Activated T-cell treated with anti-CD3 and anti-CD28 coated beads, Interleukin-2, amount 50 U/mL, for 4 hours (primary cell): Measurements from ENCODE around the gene PTPRH. TPM values are rescaled to one million over a fixed set of nuclear protein-coding genes. Genes with fewer than 3 reads are reported as not detected.
"Not testable (repeated sequence)": the region's sequence is repeated elsewhere in the genome, so short reads cannot be mapped to it uniquely, and the experiment has no call there.

Experiments
- ATAC-seq, 2 donors: fragments of 200-7000 bp; cut with Tn5 transposase; one replicate each; pipeline ENCODE4 v1.10.0; 2021
- DNase-seq: peaks from one replicate; pipeline ENCODE4 v3.0.0-alpha.2; 2020
- H3K27me3 Mint-ChIP-seq: one replicate; pipeline ENCODE4 v1.8.0; 2021; ENCODE audit warnings: low read depth, mixed read lengths
- H3K36me3 Mint-ChIP-seq: one replicate; pipeline ENCODE4 v1.8.0; 2022; ENCODE audit warnings: mixed read lengths; ENCODE audit not compliant: insufficient read depth
- H3K4me1 Mint-ChIP-seq: one replicate; pipeline ENCODE4 v1.8.0; 2021; ENCODE audit warnings: low read depth, mixed read lengths
- H3K4me3 Mint-ChIP-seq: one replicate; pipeline ENCODE4 v1.8.0; 2021; ENCODE audit warnings: mild to moderate bottlenecking, moderate library complexity, mixed read lengths
- H3K9me3 Mint-ChIP-seq: one replicate; pipeline ENCODE4 v1.8.0; 2021; ENCODE audit warnings: mixed read lengths
- total RNA-seq, 3 donors: library from RNA; stranded (reverse); gene quantifications; one replicate each; pipeline ENCODE4 v1.2.1, GENCODE V29; 2021

Gene PTPRH
- total RNA-seq, 3 donors from 2014 or later: 0.11 to 0.38 (median 0.11) TPM

GRCh38 chr19:55224038-55224665 lies 14.9 kb upstream of the PTPRH start:
- no peak overlapping the region for H3K4me3 Mint-ChIP-seq

GRCh38 chr19:55223291-55224037 lies 14.2 kb upstream of the PTPRH start:
- H3K9me3 Mint-ChIP-seq: peaks cover 12% of the 10 kb centered on the region
- H3K27me3 Mint-ChIP-seq: no peaks in the 10 kb centered on the region
- no peak overlapping the region for H3K4me3 Mint-ChIP-seq
- H3K36me3 Mint-ChIP-seq: peaks cover 18% of the 10 kb centered on the region
- ATAC-seq (no peak), DNase-seq (no peak)
- peaks cover 2% of the 10 kb centered on the region for H3K4me1 Mint-ChIP-seq

More at GRCh38 chr19:55224038-55224665, 14.9 kb upstream of the PTPRH start:
- no peaks in the 10 kb centered on the region for H3K27me3 Mint-ChIP-seq
- DNase-seq: no peak
- H3K36me3 Mint-ChIP-seq: peaks cover 18% of the 10 kb centered on the region
- peaks cover 2% of the 10 kb centered on the region for H3K4me1 Mint-ChIP-seq
- peaks cover 12% of the 10 kb centered on the region for H3K9me3 Mint-ChIP-seq
- no peak for ATAC-seq

GRCh38 chr19:55220525-55220924 lies 11.2 kb upstream of the PTPRH start:
- Mint-ChIP-seq H3K9me3 (peaks cover 16% of the 10 kb centered on the region), H3K4me1 (peaks cover 12% of the 10 kb centered on the region), H3K27me3 (peaks cover 3% of the 10 kb centered on the region), H3K4me3 (no peak overlapping the region), H3K36me3 (peaks cover 10% of the 10 kb centered on the region)
- ATAC-seq (no peak), DNase-seq (no peak)

GRCh38 chr19:55216461-55217198 lies 7.3 kb upstream of the PTPRH start:
- Mint-ChIP-seq H3K9me3 (peaks cover 22% of the 10 kb centered on the region), H3K4me1 (peaks cover 11% of the 10 kb centered on the region), H3K27me3 (peaks cover 19% of the 10 kb centered on the region), H3K4me3 (peak overlapping the region; percentile 36), H3K36me3 (peaks cover 8% of the 10 kb centered on the region)
- peak; percentile 35 for DNase-seq
- peak; percentile 86 to 89 for ATAC-seq

GRCh38 chr19:55213547-55213946 lies 4.2 kb upstream of the PTPRH start:
- H3K4me3 Mint-ChIP-seq: no peak overlapping the region
- H3K36me3 Mint-ChIP-seq: no peaks in the 10 kb centered on the region
- H3K4me1 Mint-ChIP-seq: peaks cover 11% of the 10 kb centered on the region
- DNase-seq: no peak
- no peak for ATAC-seq
- H3K9me3 Mint-ChIP-seq: peaks cover 10% of the 10 kb centered on the region
- peaks cover 34% of the 10 kb centered on the region for H3K27me3 Mint-ChIP-seq

GRCh38 chr19:55212447-55212846 lies 3.1 kb upstream of the PTPRH start:
- peaks cover 11% of the 10 kb centered on the region for H3K4me1 Mint-ChIP-seq
- peak in 1 of 2 donors; percentile 24 for ATAC-seq
- peaks cover 34% of the 10 kb centered on the region for H3K27me3 Mint-ChIP-seq
- H3K4me3 Mint-ChIP-seq: no peak overlapping the region
- no peaks in the 10 kb centered on the region for H3K36me3 Mint-ChIP-seq
- peaks cover 10% of the 10 kb centered on the region for H3K9me3 Mint-ChIP-seq
- no peak for DNase-seq

GRCh38 chr19:55209693-55210472 lies 582 bp upstream of the PTPRH start:
- H3K4me1 Mint-ChIP-seq: peaks cover 2% of the 10 kb centered on the region
- H3K4me3 Mint-ChIP-seq: no peak overlapping the region
- ATAC-seq (no peak), DNase-seq (no peak)
- H3K36me3 Mint-ChIP-seq: no peaks in the 10 kb centered on the region
- peaks cover 5% of the 10 kb centered on the region for H3K9me3 Mint-ChIP-seq
- H3K27me3 Mint-ChIP-seq: peaks cover 45% of the 10 kb centered on the region

GRCh38 chr19:55206664-55207500 lies 2.4 kb downstream of the PTPRH start:
- Mint-ChIP-seq H3K27me3 (peaks cover 48% of the 10 kb centered on the region), H3K9me3 (no peaks in the 10 kb centered on the region), H3K36me3 (no peaks in the 10 kb centered on the region), H3K4me1 (peaks cover 2% of the 10 kb centered on the region), H3K4me3 (no peak overlapping the region)
- peak; percentile 20 for DNase-seq
- peak; percentile 80 to 94 for ATAC-seq

GRCh38 chr19:55202199-55202598 lies 7.1 kb downstream of the PTPRH start:
- DNase-seq, H3K9me3 Mint-ChIP-seq, ATAC-seq, H3K4me3 Mint-ChIP-seq, H3K4me1 Mint-ChIP-seq, H3K36me3 Mint-ChIP-seq: not testable (repeated sequence)
- H3K27me3 Mint-ChIP-seq: peaks cover 47% of the 10 kb centered on the region

GRCh38 chr19:55199620-55200204 lies 9.6 kb downstream of the PTPRH start:
- DNase-seq (no peak), ATAC-seq (no peak)
- Mint-ChIP-seq H3K27me3 (peaks cover 29% of the 10 kb centered on the region), H3K36me3 (no peaks in the 10 kb centered on the region), H3K4me1 (no peaks in the 10 kb centered on the region), H3K9me3 (no peaks in the 10 kb centered on the region), H3K4me3 (no peak overlapping the region)

- H3K4me3 Mint-ChIP-seq: no peak overlapping the region
- no peak for DNase-seq
- no peak for ATAC-seq
- no peaks in the 10 kb centered on the region for H3K36me3 Mint-ChIP-seq
- H3K4me1 Mint-ChIP-seq: no peaks in the 10 kb centered on the region
- no peaks in the 10 kb centered on the region for H3K9me3 Mint-ChIP-seq
- peaks cover 24% of the 10 kb centered on the region for H3K27me3 Mint-ChIP-seq
Measured at GRCh38 chr19:55198651-55199050, 10.7 kb downstream of the PTPRH start.

GRCh38 chr19:55197528-55197927 lies 11.8 kb downstream of the PTPRH start:
- no peak overlapping the region for H3K4me3 Mint-ChIP-seq
- no peaks in the 10 kb centered on the region for H3K36me3 Mint-ChIP-seq
- DNase-seq (no peak), ATAC-seq (no peak)
- no peaks in the 10 kb centered on the region for H3K9me3 Mint-ChIP-seq
- H3K4me1 Mint-ChIP-seq: no peaks in the 10 kb centered on the region
- H3K27me3 Mint-ChIP-seq: peaks cover 21% of the 10 kb centered on the region

- Mint-ChIP-seq H3K9me3 (no peaks in the 10 kb centered on the region), H3K4me3 (no peak overlapping the region), H3K27me3 (peaks cover 21% of the 10 kb centered on the region), H3K4me1 (no peaks in the 10 kb centered on the region), H3K36me3 (no peaks in the 10 kb centered on the region)
- DNase-seq (no peak), ATAC-seq (no peak)
Measured at GRCh38 chr19:55196803-55197202, 12.5 kb downstream of the PTPRH start.
